GM12892 (cell line): ENCODE data around the gene INSR.
"Not testable (repeated sequence)": the region's sequence is repeated elsewhere in the genome, so short reads cannot be mapped to it uniquely, and the experiment has no call there.

Source experiments
- DNase-seq: peaks from one replicate; pipeline ENCODE4 v3.0.0; 2011; ENCODE audit not compliant: insufficient read length
- FAIRE-seq: peaks from 2 replicates; lab custom pipeline; 2011; peaks lifted over from hg19 to GRCh38; lab: Jason Lieb, UNC
- POLR2A ChIP-seq: IDR thresholded peaks from 2 replicates; pipeline ENCODE4 v1.6.1; 2011; ENCODE audit warnings: low read depth, low read length, control low read depth
- POLR2AphosphoS5 ChIP-seq: IDR thresholded peaks from 2 replicates; pipeline ENCODE4 v1.6.1; 2011; ENCODE audit warnings: low read depth, low read length, control low read depth
- TAF1 ChIP-seq: IDR thresholded peaks from 2 replicates; pipeline ENCODE4 v1.6.1; 2011; ENCODE audit warnings: low read depth, mild to moderate bottlenecking, control low read depth, low read length, borderline replicate concordance

Gene INSR

GRCh38 chr19:7072541-7072940, 221.7 kb downstream of the INSR start:
- TF ChIP-seq POLR2A (no peak; the same call in 1 of the 2 replicates), TAF1 (no peak), POLR2AphosphoS5 (no peak)
- FAIRE-seq = no peak
- no peak for DNase-seq

DNA sequence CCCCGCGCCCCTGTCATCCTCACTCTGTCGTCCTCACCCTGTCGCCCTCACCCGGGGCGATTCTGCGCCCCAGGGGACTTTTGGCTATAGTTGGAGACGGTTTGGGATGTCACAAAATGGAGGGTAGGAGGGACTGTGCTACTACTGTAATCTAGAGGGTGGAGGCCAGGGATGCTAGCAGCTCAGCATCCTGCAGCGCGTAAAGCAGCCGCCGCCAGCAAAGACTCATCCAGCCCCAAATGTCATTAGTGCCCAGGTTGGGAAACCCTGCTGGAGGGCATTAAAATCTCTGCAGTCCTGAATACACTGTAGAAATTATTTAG, 224.3 kb downstream of the INSR start:
- FAIRE-seq (peak; percentile 24), DNase-seq (no peak)
- no peak for TF ChIP-seq POLR2A
- TF ChIP-seq POLR2AphosphoS5 = no peak
- TF ChIP-seq TAF1 = no peak

DNA sequence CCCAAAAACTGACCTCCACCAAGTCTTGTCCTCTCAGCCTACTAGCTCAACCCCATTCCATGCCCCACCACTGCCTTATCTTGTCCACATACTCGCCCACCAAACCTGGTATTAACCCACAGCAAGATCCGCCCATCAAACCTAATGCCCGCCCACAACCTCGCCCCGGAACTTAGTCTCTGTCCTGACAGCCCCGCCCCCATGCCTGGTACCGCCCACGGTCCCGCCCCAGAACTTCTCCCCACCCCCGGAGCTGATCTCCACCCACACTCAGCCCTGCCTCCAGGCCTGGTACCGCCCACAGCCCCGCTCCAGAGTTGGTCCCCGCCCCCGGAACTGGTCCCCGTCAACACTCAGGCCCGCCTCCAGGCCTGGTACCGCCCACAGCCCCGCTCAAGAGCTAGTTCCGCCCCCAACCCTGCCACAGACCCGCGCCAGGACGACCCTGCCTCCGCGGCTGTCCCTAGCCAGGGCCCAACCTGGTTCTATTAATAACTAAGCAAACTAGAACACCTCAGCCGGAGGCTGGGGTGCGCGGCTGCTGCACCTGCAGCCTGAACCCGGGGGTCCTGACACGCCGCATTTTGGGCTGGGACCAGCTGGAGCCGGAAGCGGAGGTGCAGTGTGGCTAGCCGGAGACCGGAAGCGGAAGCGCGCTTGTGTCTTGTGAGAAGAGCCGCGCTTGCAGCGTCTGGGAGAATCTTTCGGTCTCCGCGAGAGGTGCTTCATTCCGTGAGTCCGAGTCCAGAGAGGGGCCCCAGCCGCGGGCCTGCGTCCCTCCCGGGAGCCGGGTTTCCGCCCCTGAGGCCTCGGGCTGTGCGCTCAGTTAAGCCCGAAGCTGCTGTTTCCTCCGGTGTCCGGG, 224.9 kb downstream of the INSR start, which contains the start of gene ZNF557:
Gene ZNF557 (plus strand): TSS at position 662 of the 862 bp plus-strand sequence. CDS start 5,372 bp downstream, outside the sequence.
- peak; percentile 85 for DNase-seq
- TF ChIP-seq POLR2A (peak; percentile 96), TAF1 (peak; percentile 84; the same call in 1 of the 2 replicates), POLR2AphosphoS5 (peak; percentile 93)
- peak; percentile 99 for FAIRE-seq

DNA sequence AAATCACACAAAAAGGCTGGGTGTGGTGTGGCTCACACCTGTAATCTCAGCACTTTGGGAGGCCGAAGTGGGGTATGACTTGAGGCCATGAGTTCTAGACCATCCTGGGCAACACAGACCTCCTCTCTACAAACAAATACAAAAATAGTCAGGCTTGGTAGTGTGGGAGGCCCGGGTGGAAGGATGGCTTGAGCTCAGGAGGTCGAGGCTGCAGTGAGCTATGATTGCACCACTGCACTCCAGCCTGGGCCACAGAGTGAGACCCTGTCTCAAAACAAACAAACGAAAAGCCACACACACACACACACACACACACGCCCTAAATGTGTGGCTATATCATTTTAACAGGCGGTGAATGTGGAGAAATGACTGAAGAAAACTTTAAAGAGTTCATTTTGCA, 225.6 kb downstream of the INSR start:
- DNase-seq = no peak

DNA sequence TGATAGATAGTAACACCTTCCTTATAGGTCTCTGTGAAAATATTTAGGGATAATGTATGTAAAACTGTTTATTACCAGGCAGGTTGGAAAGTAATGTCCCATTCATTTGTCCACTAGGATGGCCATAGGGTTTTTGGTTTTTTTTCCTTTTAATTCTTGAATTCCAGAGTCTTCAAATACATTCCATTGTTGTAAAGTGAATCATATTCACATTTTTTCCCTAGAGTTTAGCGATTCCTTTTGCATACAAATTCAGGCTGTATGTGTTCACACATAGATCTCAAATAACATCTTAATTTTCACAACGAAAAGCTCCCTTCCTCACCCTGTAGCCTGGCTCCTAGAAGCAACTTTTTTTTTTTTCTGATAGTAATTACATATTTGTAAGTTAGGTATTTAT, 226.5 kb downstream of the INSR start:
- TF ChIP-seq TAF1 (no peak), POLR2AphosphoS5 (no peak), POLR2A (no peak)
- FAIRE-seq (no peak), DNase-seq (no peak)

More for the DNA sequence above, 225.6 kb downstream of the INSR start:
- FAIRE-seq = no peak
- no peak for TF ChIP-seq TAF1
- TF ChIP-seq POLR2A = no peak
- TF ChIP-seq POLR2AphosphoS5 = no peak

- not testable (repeated sequence) for DNase-seq, FAIRE-seq
Observed at GRCh38 chr19:7067122-7067521, 227.1 kb downstream of the INSR start.

GRCh38 chr19:7063764-7064418, 230.3 kb downstream of the INSR start:
- TF ChIP-seq POLR2AphosphoS5 (no peak), TAF1 (no peak), POLR2A (no peak)
- DNase-seq = no peak
- FAIRE-seq = no peak

DNA sequence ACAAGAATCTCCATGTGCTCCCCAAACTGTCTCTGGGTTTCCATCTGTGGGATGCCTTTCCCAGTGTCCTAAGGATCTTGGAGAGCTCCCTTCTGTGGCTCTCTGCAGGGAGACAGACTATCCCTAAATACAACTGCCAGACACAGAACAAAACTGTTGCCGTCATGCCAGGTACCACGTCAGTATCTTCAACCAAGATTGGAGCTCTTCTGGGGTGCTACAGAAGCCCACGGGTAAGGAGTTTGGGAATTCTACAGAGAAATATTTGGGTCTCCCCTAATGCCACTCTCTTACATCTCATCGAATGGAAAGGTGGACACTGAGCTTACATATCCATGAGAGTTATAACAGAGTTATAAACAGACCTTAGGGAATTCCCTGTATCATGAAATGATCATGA, 230.9 kb downstream of the INSR start:
- DNase-seq (no peak), FAIRE-seq (no peak)
- TF ChIP-seq TAF1 (no peak), POLR2AphosphoS5 (no peak), POLR2A (no peak)
